ENCODE results near the gene PLS1. TPM values are rescaled to one million over a fixed set of nuclear protein-coding genes. Genes with fewer than 3 reads are reported as not detected.

The PLS1 gene
- total RNA-seq, 6 experiments from 2014 or later: 0.64 to 1.4 (median 1.2) TPM

DNA sequence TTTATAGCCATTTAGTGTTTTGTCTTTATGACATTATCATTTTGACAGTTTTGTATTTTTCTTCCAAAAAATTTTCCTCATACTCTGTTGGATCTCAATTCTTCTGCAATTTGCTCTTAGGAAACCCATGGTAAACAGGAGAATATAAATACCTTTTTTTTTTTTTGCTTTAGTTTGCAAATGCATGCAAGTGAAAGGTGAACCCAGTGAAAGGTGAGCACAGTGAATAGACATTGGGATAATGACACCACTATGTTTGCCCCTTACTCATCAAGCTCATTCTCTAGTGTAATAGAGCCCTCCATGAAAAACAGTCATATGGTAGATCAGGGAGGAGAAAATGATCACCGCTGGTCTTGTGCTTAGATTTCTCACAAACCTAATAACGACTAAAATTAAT, 68.6 kb downstream of the PLS1 start:
- H3K27me3 Mint-ChIP-seq (ENCODE audit: insufficient read depth): peaks cover 4% of the 10 kb centered on the region; the same call in 1 of the 2 replicates

DNA sequence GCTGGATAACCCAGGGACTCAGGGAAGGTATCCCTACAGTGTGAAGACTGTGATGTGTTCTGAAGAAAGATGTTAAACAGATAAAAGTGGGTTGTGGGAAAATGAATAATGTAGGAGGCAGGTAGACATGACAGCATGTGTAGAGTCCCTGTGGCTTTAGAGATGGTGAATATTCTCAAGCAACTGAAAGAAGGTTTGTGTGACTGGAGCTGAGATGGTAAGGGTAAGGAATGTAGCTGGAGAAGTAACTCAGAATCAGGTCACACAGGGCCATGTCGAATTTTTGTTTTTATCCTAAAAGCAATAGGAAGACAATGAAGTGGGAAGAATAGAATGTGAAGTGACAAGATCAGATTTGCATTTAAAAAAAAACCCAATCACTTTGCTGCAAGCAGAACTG, 73.9 kb downstream of the PLS1 start:
- H3K27ac Mint-ChIP-seq: no peak overlapping the region
- no peak for TF ChIP-seq CTCF (IDR thresholded peaks at IDR 0.05)
- DNase-seq: no peak

More for the DNA sequence above, 68.6 kb downstream of the PLS1 start:
- Mint-ChIP-seq H3K4me3 (no peak overlapping the region), H3K4me1 (ENCODE audit: low read depth) (no peaks in the 10 kb centered on the region), H3K9me3 (no peaks in the 10 kb centered on the region), H3K36me3 (ENCODE audit: low read depth) (no peaks in the 10 kb centered on the region), H3K27ac (no peak overlapping the region)
- no peak for TF ChIP-seq CTCF (IDR thresholded peaks at IDR 0.05)
- no peak for DNase-seq

DNA sequence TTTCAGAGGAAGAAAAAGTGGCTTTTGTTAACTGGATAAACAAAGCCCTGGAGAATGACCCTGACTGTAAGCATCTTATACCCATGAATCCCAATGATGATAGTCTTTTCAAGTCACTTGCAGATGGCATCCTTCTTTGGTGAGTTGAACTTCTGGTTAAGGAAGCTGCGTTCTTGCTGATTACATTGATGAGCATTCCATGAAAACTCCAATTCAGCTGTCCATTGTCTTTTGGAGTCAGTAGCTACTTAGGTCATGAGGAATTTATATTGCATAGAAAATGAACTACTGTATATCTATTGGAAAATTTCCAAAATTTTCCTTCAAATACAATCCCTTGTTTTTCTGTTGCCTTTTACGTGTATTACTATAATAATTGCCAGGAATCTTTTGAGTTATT, 80.0 kb downstream of the PLS1 start:
- H3K27ac Mint-ChIP-seq: no peak overlapping the region
- no peak for DNase-seq

More for the DNA sequence above, 73.9 kb downstream of the PLS1 start:
- H3K4me3 Mint-ChIP-seq: no peak overlapping the region
- no peaks in the 10 kb centered on the region for H3K36me3 Mint-ChIP-seq (ENCODE audit: low read depth)
- no peaks in the 10 kb centered on the region for H3K4me1 Mint-ChIP-seq (ENCODE audit: low read depth)
- H3K9me3 Mint-ChIP-seq: no peaks in the 10 kb centered on the region
- peaks cover 8% of the 10 kb centered on the region for H3K27me3 Mint-ChIP-seq (ENCODE audit: insufficient read depth)

GRCh38 chr3:142680710-142681109, 84.5 kb downstream of the PLS1 start:
- no peak overlapping the region for H3K27ac Mint-ChIP-seq
- H3K27me3 Mint-ChIP-seq (ENCODE audit: insufficient read depth): no peaks in the 10 kb centered on the region
- TF ChIP-seq CTCF (IDR thresholded peaks at IDR 0.05): no peak
- no peaks in the 10 kb centered on the region for H3K9me3 Mint-ChIP-seq
- DNase-seq: no peak
- no peaks in the 10 kb centered on the region for H3K4me1 Mint-ChIP-seq (ENCODE audit: low read depth)
- H3K36me3 Mint-ChIP-seq (ENCODE audit: low read depth): no peaks in the 10 kb centered on the region
- no peak overlapping the region for H3K4me3 Mint-ChIP-seq

More for the DNA sequence above, 80.0 kb downstream of the PLS1 start:
- TF ChIP-seq CTCF (IDR thresholded peaks at IDR 0.05): no peak
- no peaks in the 10 kb centered on the region for H3K36me3 Mint-ChIP-seq (ENCODE audit: low read depth)
- no peaks in the 10 kb centered on the region for H3K27me3 Mint-ChIP-seq (ENCODE audit: insufficient read depth)
- H3K4me1 Mint-ChIP-seq (ENCODE audit: low read depth): no peaks in the 10 kb centered on the region
- H3K4me3 Mint-ChIP-seq: no peak overlapping the region
- H3K9me3 Mint-ChIP-seq: no peaks in the 10 kb centered on the region

DNA sequence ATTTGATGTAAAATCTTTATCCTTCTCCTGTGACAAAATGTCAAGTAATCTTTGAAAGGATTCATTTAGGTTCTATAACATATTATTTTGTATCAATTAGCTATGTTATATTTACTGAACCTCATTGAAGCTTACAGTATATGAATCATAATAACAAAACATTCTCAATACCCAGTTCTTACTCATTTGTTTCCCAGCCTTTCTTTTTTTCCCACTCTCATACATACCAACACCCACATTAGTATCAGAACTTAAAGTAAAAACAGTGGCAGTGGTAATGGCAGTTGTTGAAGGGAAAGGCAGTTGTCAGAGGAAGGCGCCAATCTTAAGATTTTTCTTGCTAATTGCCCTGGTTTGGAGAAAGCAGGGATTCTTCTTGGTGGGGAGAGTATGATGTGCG, 94.4 kb downstream of the PLS1 start:
- Mint-ChIP-seq H3K4me3 (no peak overlapping the region), H3K27ac (no peak overlapping the region), H3K4me1 (ENCODE audit: low read depth) (no peaks in the 10 kb centered on the region), H3K27me3 (ENCODE audit: insufficient read depth) (no peaks in the 10 kb centered on the region), H3K36me3 (ENCODE audit: low read depth) (no peaks in the 10 kb centered on the region), H3K9me3 (no peaks in the 10 kb centered on the region)
- no peak for DNase-seq
- TF ChIP-seq CTCF (IDR thresholded peaks at IDR 0.05): no peak

- H3K36me3 Mint-ChIP-seq (ENCODE audit: low read depth): no peaks in the 10 kb centered on the region
- H3K4me1 Mint-ChIP-seq (ENCODE audit: low read depth): no peaks in the 10 kb centered on the region
- no peak for DNase-seq
- TF ChIP-seq CTCF (IDR thresholded peaks at IDR 0.05): no peak
- H3K4me3 Mint-ChIP-seq: no peak overlapping the region
- H3K27ac Mint-ChIP-seq: no peak overlapping the region
- no peaks in the 10 kb centered on the region for H3K9me3 Mint-ChIP-seq
- no peaks in the 10 kb centered on the region for H3K27me3 Mint-ChIP-seq (ENCODE audit: insufficient read depth)
Observed at GRCh38 chr3:142691527-142691926, 95.3 kb downstream of the PLS1 start.
